OCI-LY1 (cell line): ENCODE results near the gene HSPA12A.

Experiments used
- H2AFZ ChIP-seq: fragments of 200-600 bp; sonication (generic), shearing (Covaris generic); 2 replicates; pipeline ENCODE4 v1.6.0; 2014; ENCODE audit warnings: antibody characterized with exemption, mild to moderate bottlenecking, low read length
- H3F3A ChIP-seq: fragments of 200-600 bp; sonication (generic), shearing (Covaris generic); 2 replicates; pipeline ENCODE4 v1.6.0; 2014; ENCODE audit warnings: mild to moderate bottlenecking, antibody characterized with exemption, low read length, moderate library complexity; ENCODE audit not compliant: insufficient read depth
- H3K27ac ChIP-seq: fragments of 200-600 bp; sonication (generic); 2 replicates; pipeline ENCODE4 v1.5.1; 2014; ENCODE audit warnings: low read length, mixed run types, mild to moderate bottlenecking, low read depth; ENCODE audit not compliant: poor library complexity, severe bottlenecking
- H3K27me3 ChIP-seq: fragments of 200-600 bp; sonication (generic); 2 replicates; pipeline ENCODE4 v1.6.0; 2014; ENCODE audit warnings: antibody characterized with exemption, mild to moderate bottlenecking, low read length, moderate library complexity; ENCODE audit not compliant: insufficient read depth
- H3K36me3 ChIP-seq: fragments of 200-600 bp; sonication (generic); 2 replicates; pipeline ENCODE4 v1.6.1; 2014; ENCODE audit warnings: mild to moderate bottlenecking, antibody characterized with exemption, low read length, moderate library complexity, mixed read lengths; ENCODE audit not compliant: insufficient read depth
- H3K4me1 ChIP-seq: fragments of 200-600 bp; sonication (generic); 2 replicates; pipeline ENCODE4 v1.5.1; 2014; ENCODE audit warnings: mild to moderate bottlenecking, low read length, moderate library complexity; ENCODE audit not compliant: insufficient read depth, severe bottlenecking
- H3K4me2 ChIP-seq: fragments of 200-600 bp; sonication (generic), shearing (Covaris generic); 2 replicates; pipeline ENCODE4 v1.6.1; 2014; ENCODE audit warnings: low read length
- H3K4me3 ChIP-seq: fragments of 200-600 bp; sonication (generic); 2 replicates; pipeline ENCODE4 v1.5.1; 2014; ENCODE audit warnings: low read length, low read depth, mild to moderate bottlenecking, mixed read lengths; ENCODE audit not compliant: poor library complexity, severe bottlenecking
- H3K79me2 ChIP-seq: fragments of 200-600 bp; shearing (Covaris generic); 2 replicates; pipeline ENCODE4 v1.6.1; 2016; ENCODE audit warnings: mixed run types, low read length, mixed read lengths; ENCODE audit not compliant: insufficient read depth
- H3K9ac ChIP-seq: fragments of 200-600 bp; sonication (generic), shearing (Covaris generic); 2 replicates; pipeline ENCODE4 v1.6.1; 2014; ENCODE audit warnings: mild to moderate bottlenecking, low read length, mixed read lengths
- H3K9me2 ChIP-seq: fragments of 200-600 bp; sonication (generic), shearing (Covaris generic); 2 replicates; pipeline ENCODE4 v1.6.1; 2014; ENCODE audit warnings: low read depth, mild to moderate bottlenecking, low read length, mixed read lengths
- H3K9me3 ChIP-seq: fragments of 200-600 bp; shearing (Covaris generic); 2 replicates; pipeline ENCODE4 v1.6.1; 2014; ENCODE audit warnings: low read length, mixed read lengths
- H4K20me1 ChIP-seq: fragments of 200-600 bp; sonication (generic), shearing (Covaris generic); 2 replicates; pipeline ENCODE4 v1.6.0; 2016; ENCODE audit warnings: mild to moderate bottlenecking, low read length; ENCODE audit not compliant: insufficient read depth
- EZH2 ChIP-seq: fragments of 200-600 bp; sonication (generic), shearing (Covaris generic); IDR thresholded peaks from 2 replicates; pipeline ENCODE4 v1.8.0; 2017; ENCODE audit warnings: borderline replicate concordance, mixed run types, mild to moderate bottlenecking, antibody characterized with exemption, low read length, moderate library complexity, mixed read lengths
- TF ChIP-seq, protein P1 (sequence below): fragments of 200-600 bp; sonication (generic), shearing (Covaris generic); IDR thresholded peaks from 2 replicates; pipeline ENCODE4 v1.5.1; 2017; ENCODE audit warnings: mild to moderate bottlenecking, antibody characterized with exemption, low read length, moderate library complexity, mixed read lengths

HSPA12A gene

GRCh38 chr10:116770281-116770680 lies 27.9 kb upstream of the HSPA12A start:
- H4K20me1 ChIP-seq, result no peaks in the 10 kb centered on the region
- H2AFZ ChIP-seq, result no peak overlapping the region
- H3K4me2 ChIP-seq, result no peak overlapping the region
- no peaks in the 10 kb centered on the region for H3F3A ChIP-seq
- no peak for TF ChIP-seq EZH2
- TF ChIP-seq, protein P1, sequence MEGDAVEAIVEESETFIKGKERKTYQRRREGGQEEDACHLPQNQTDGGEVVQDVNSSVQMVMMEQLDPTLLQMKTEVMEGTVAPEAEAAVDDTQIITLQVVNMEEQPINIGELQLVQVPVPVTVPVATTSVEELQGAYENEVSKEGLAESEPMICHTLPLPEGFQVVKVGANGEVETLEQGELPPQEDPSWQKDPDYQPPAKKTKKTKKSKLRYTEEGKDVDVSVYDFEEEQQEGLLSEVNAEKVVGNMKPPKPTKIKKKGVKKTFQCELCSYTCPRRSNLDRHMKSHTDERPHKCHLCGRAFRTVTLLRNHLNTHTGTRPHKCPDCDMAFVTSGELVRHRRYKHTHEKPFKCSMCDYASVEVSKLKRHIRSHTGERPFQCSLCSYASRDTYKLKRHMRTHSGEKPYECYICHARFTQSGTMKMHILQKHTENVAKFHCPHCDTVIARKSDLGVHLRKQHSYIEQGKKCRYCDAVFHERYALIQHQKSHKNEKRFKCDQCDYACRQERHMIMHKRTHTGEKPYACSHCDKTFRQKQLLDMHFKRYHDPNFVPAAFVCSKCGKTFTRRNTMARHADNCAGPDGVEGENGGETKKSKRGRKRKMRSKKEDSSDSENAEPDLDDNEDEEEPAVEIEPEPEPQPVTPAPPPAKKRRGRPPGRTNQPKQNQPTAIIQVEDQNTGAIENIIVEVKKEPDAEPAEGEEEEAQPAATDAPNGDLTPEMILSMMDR, result no peak
- no peak overlapping the region for H3K9ac ChIP-seq
- H3K36me3 ChIP-seq, result no peaks in the 10 kb centered on the region
- no peaks in the 10 kb centered on the region for H3K79me2 ChIP-seq
- no peak overlapping the region for H3K4me3 ChIP-seq
- no peak overlapping the region for H3K27ac ChIP-seq
- no peaks in the 10 kb centered on the region for H3K9me3 ChIP-seq
- H3K9me2 ChIP-seq, result no peaks in the 10 kb centered on the region
- no peaks in the 10 kb centered on the region; the same call in 1 of the 2 replicates for H3K27me3 ChIP-seq
- no peaks in the 10 kb centered on the region for H3K4me1 ChIP-seq

GRCh38 chr10:116769791-116770190 lies 27.4 kb upstream of the HSPA12A start:
- H3K27ac ChIP-seq, result no peak overlapping the region
- no peak overlapping the region for H3K4me3 ChIP-seq
- TF ChIP-seq, protein P1, result no peak
- no peak for TF ChIP-seq EZH2
- H3K4me2 ChIP-seq, result no peak overlapping the region
- H3K9ac ChIP-seq, result no peak overlapping the region
- H3K79me2 ChIP-seq, result no peaks in the 10 kb centered on the region
- H3K36me3 ChIP-seq, result no peaks in the 10 kb centered on the region
- H3K9me2 ChIP-seq, result no peaks in the 10 kb centered on the region
- no peaks in the 10 kb centered on the region for H3K4me1 ChIP-seq
- H3K9me3 ChIP-seq, result no peaks in the 10 kb centered on the region
- H2AFZ ChIP-seq, result no peak overlapping the region
- H3F3A ChIP-seq, result no peaks in the 10 kb centered on the region
- H3K27me3 ChIP-seq, result no peaks in the 10 kb centered on the region; the same call in 1 of the 2 replicates
- no peaks in the 10 kb centered on the region for H4K20me1 ChIP-seq

GRCh38 chr10:116769368-116769767 lies 27.0 kb upstream of the HSPA12A start:
- Histone ChIP-seq H3K4me1 (no peaks in the 10 kb centered on the region), H3K4me3 (no peak overlapping the region), H3K4me2 (no peak overlapping the region), H2AFZ (no peak overlapping the region), H3K9ac (no peak overlapping the region), H3K79me2 (no peaks in the 10 kb centered on the region), H4K20me1 (no peaks in the 10 kb centered on the region), H3F3A (no peaks in the 10 kb centered on the region), H3K27me3 (no peaks in the 10 kb centered on the region; the same call in 1 of the 2 replicates), H3K9me3 (no peaks in the 10 kb centered on the region), H3K36me3 (no peaks in the 10 kb centered on the region), H3K9me2 (no peaks in the 10 kb centered on the region), H3K27ac (no peak overlapping the region)
- TF ChIP-seq, protein P1, result no peak
- TF ChIP-seq EZH2, result no peak
